ENCODE measurements around the gene TTBK2.

- TF ChIP-seq CTCF (IDR thresholded peaks at IDR 0.05; ENCODE audit: low read depth, low read length) = no peak
- no peak for TF ChIP-seq EZH2phosphoT487 (IDR thresholded peaks at IDR 0.05; ENCODE audit: low read depth)
These were observed 84.3 kb downstream of the TTBK2 start for GRCh38 chr15:42836251-42836650.

Data from OCI-LY3 (cell line).